ENCODE measurements around the gene HMSD.
"Not testable (repeated sequence)": the region's sequence is repeated elsewhere in the genome, so short reads cannot be mapped to it uniquely, and the experiment has no call there.

The HMSD gene

GRCh38 chr18:63940008-63940407, 9.1 kb upstream of the HMSD start:
- H3K79me2 ChIP-seq (ENCODE audit: insufficient read depth, low read length), result no peaks in the 10 kb centered on the region
- H3K9ac ChIP-seq (ENCODE audit: low read length), result no peak overlapping the region
- no peak for TF ChIP-seq CTCF (IDR thresholded peaks at IDR 0.05; ENCODE audit: low read length)
- TF ChIP-seq EZH2 (IDR thresholded peaks at IDR 0.05; ENCODE audit: borderline replicate concordance, low read length), result no peak
- H2AFZ ChIP-seq (ENCODE audit: low read length), result no peak overlapping the region
- no peaks in the 10 kb centered on the region for H3K27me3 ChIP-seq (ENCODE audit: insufficient read depth, low read length)
- no peaks in the 10 kb centered on the region for H3K9me3 ChIP-seq (ENCODE audit: low read length)
- no peak overlapping the region for H3K27ac ChIP-seq (ENCODE audit: low read depth, low read length, poor library complexity, severe bottlenecking)
- no peaks in the 10 kb centered on the region for H4K20me1 ChIP-seq (ENCODE audit: insufficient read depth, low read length)
- no peak overlapping the region for H3K4me2 ChIP-seq (ENCODE audit: low read length)
- H3F3A ChIP-seq (ENCODE audit: insufficient read depth, low read length), result no peaks in the 10 kb centered on the region
- H3K9me2 ChIP-seq (ENCODE audit: low read depth, low read length), result no peaks in the 10 kb centered on the region
- H3K4me1 ChIP-seq (ENCODE audit: insufficient read depth, low read length, severe bottlenecking), result no peaks in the 10 kb centered on the region
- no peak overlapping the region for H3K4me3 ChIP-seq (ENCODE audit: low read depth, low read length, poor library complexity, severe bottlenecking)
- H3K36me3 ChIP-seq (ENCODE audit: insufficient read depth, low read length), result no peaks in the 10 kb centered on the region

- not testable (repeated sequence) for H3K79me2 ChIP-seq (ENCODE audit: insufficient read depth, low read length); H3K9ac ChIP-seq (ENCODE audit: low read length); H3K36me3 ChIP-seq (ENCODE audit: insufficient read depth, low read length); H3K27ac ChIP-seq (ENCODE audit: low read depth, low read length, poor library complexity, severe bottlenecking); H4K20me1 ChIP-seq (ENCODE audit: insufficient read depth, low read length); H2AFZ ChIP-seq (ENCODE audit: low read length); H3K9me2 ChIP-seq (ENCODE audit: low read depth, low read length); H3K4me2 ChIP-seq (ENCODE audit: low read length); H3K27me3 ChIP-seq (ENCODE audit: insufficient read depth, low read length); H3K9me3 ChIP-seq (ENCODE audit: low read length); H3K4me1 ChIP-seq (ENCODE audit: insufficient read depth, low read length, severe bottlenecking); H3F3A ChIP-seq (ENCODE audit: insufficient read depth, low read length); H3K4me3 ChIP-seq (ENCODE audit: low read depth, low read length, poor library complexity, severe bottlenecking)
Measured at GRCh38 chr18:63940543-63941050, 8.5 kb upstream of the HMSD start.

GRCh38 chr18:63947051-63947790, 1.9 kb upstream of the HMSD start:
- H3K4me2 ChIP-seq (ENCODE audit: low read length), result no peak overlapping the region
- H3K9ac ChIP-seq (ENCODE audit: low read length), result no peak overlapping the region
- H4K20me1 ChIP-seq (ENCODE audit: insufficient read depth, low read length), result no peaks in the 10 kb centered on the region
- no peaks in the 10 kb centered on the region for H3K4me1 ChIP-seq (ENCODE audit: insufficient read depth, low read length, severe bottlenecking)
- H3K4me3 ChIP-seq (ENCODE audit: low read depth, low read length, poor library complexity, severe bottlenecking), result no peak overlapping the region
- no peak overlapping the region for H2AFZ ChIP-seq (ENCODE audit: low read length)
- H3K27ac ChIP-seq (ENCODE audit: low read depth, low read length, poor library complexity, severe bottlenecking), result no peak overlapping the region
- no peaks in the 10 kb centered on the region for H3K36me3 ChIP-seq (ENCODE audit: insufficient read depth, low read length)
- H3F3A ChIP-seq (ENCODE audit: insufficient read depth, low read length), result no peaks in the 10 kb centered on the region
- H3K79me2 ChIP-seq (ENCODE audit: insufficient read depth, low read length), result no peaks in the 10 kb centered on the region
- H3K27me3 ChIP-seq (ENCODE audit: insufficient read depth, low read length), result no peaks in the 10 kb centered on the region
- TF ChIP-seq EZH2 (IDR thresholded peaks at IDR 0.05; ENCODE audit: borderline replicate concordance, low read length) (no peak), CTCF (IDR thresholded peaks at IDR 0.05; ENCODE audit: low read length) (no peak)
- no peaks in the 10 kb centered on the region for H3K9me3 ChIP-seq (ENCODE audit: low read length)
- no peaks in the 10 kb centered on the region for H3K9me2 ChIP-seq (ENCODE audit: low read depth, low read length)

- Histone ChIP-seq H3F3A (ENCODE audit: insufficient read depth, low read length) (no peaks in the 10 kb centered on the region), H2AFZ (ENCODE audit: low read length) (no peak overlapping the region), H3K9ac (ENCODE audit: low read length) (no peak overlapping the region), H3K79me2 (ENCODE audit: insufficient read depth, low read length) (no peaks in the 10 kb centered on the region), H3K4me3 (ENCODE audit: low read depth, low read length, poor library complexity, severe bottlenecking) (no peak overlapping the region), H3K9me3 (ENCODE audit: low read length) (no peaks in the 10 kb centered on the region), H4K20me1 (ENCODE audit: insufficient read depth, low read length) (no peaks in the 10 kb centered on the region), H3K4me1 (ENCODE audit: insufficient read depth, low read length, severe bottlenecking) (no peaks in the 10 kb centered on the region), H3K9me2 (ENCODE audit: low read depth, low read length) (no peaks in the 10 kb centered on the region), H3K27me3 (ENCODE audit: insufficient read depth, low read length) (no peaks in the 10 kb centered on the region), H3K4me2 (ENCODE audit: low read length) (no peak overlapping the region), H3K36me3 (ENCODE audit: insufficient read depth, low read length) (no peaks in the 10 kb centered on the region), H3K27ac (ENCODE audit: low read depth, low read length, poor library complexity, severe bottlenecking) (no peak overlapping the region)
- TF ChIP-seq CTCF (IDR thresholded peaks at IDR 0.05; ENCODE audit: low read length) (no peak), EZH2 (IDR thresholded peaks at IDR 0.05; ENCODE audit: borderline replicate concordance, low read length) (no peak)
Measured at GRCh38 chr18:63951302-63951705, 2.2 kb downstream of the HMSD start.
